HAP-1 (cell line): Measurements from ENCODE around the gene PPP6R1.
"Not testable (repeated sequence)": the region's sequence is repeated elsewhere in the genome, so short reads cannot be mapped to it uniquely, and the experiment has no call there.

Experiments used
- DNase-seq, 2 experiments: peaks; one replicate each; pipeline ENCODE4 v3.0.0-alpha.2; 2016 to 2020; ENCODE audit warnings: low spot score in 2 of 2
- H3K27me3 ChIP-seq: fragments of 250-450 bp; sonication (Bioruptor Pico); 2 replicates; pipeline ENCODE4 v1.5.1; 2020; ENCODE audit warnings: low read depth, mild to moderate bottlenecking, moderate library complexity
- H3K36me3 ChIP-seq: fragments of 250-450 bp; sonication (Bioruptor Pico); replicated peaks from 2 replicates; pipeline ENCODE4 v1.5.1; 2020; ENCODE audit warnings: mild to moderate bottlenecking
- H3K4me1 ChIP-seq: fragments of 250-450 bp; sonication (Bioruptor Pico); 2 replicates; pipeline ENCODE4 v1.5.1; 2020; ENCODE audit warnings: mild to moderate bottlenecking
- H3K4me3 ChIP-seq: fragments of 250-450 bp; sonication (Bioruptor Pico); 2 replicates; pipeline ENCODE4 v1.5.1; 2020; ENCODE audit warnings: mild to moderate bottlenecking, moderate library complexity
- H3K9me3 ChIP-seq: fragments of 250-450 bp; sonication (Bioruptor Pico); 2 replicates; pipeline ENCODE4 v1.5.1; 2020; ENCODE audit warnings: mild to moderate bottlenecking, moderate library complexity
- in situ Hi-C: fragments of 300-500 bp; cut with MboI; formaldehyde crosslinking; loops from 3 replicates; pipeline ENCODE4 v1.14.3; 2020; ENCODE audit warnings: low sequenced_read_pairs, inconsistent platforms, mixed read lengths

PPP6R1 gene

GRCh38 chr19:55202199-55202598 lies 56.6 kb downstream of the PPP6R1 start:
- in situ Hi-C loops, H3K27me3 ChIP-seq, H3K36me3 ChIP-seq: not testable (repeated sequence)

DNA sequence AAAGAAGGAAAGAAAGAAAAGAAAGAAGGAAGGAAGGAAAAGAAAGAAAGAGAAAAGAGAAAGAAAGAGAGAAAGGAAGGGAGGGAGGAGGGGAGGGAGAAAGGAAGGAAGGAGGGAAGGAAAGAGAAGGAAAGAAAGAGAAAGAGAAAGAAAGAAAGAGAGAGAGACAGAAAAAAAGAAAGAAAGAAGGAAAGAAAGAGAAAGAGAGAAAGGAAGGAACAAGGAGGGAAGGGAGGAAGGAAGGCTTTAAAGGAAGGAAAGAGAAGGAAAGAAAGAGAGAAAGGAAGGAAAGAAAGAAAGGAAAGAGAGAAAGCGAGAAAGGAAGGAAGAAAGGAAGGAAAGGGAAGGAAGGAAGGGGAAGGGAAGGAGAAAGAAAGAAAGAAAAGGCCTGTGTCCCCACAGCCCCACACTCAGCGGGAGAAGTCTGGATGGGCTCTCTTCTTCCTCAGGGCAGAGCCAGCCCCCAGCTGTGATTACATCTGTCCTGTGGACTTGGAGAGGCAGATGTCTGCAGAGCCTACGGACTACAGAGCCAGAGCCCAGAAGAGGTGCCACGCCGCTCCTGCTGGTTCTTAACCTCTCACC lies 59.1 kb downstream of the PPP6R1 start:
- DNase-seq: no peak
- Histone ChIP-seq H3K4me3 (no peak overlapping the region), H3K36me3 (no peaks in the 10 kb centered on the region), H3K9me3 (no peaks in the 10 kb centered on the region), H3K27me3 (no peaks in the 10 kb centered on the region), H3K4me1 (no peaks in the 10 kb centered on the region)
- in situ Hi-C loops: no loop called here

More at GRCh38 chr19:55202199-55202598, 56.6 kb downstream of the PPP6R1 start:
- H3K9me3 ChIP-seq, DNase-seq, H3K4me1 ChIP-seq, H3K4me3 ChIP-seq: not testable (repeated sequence)

DNA sequence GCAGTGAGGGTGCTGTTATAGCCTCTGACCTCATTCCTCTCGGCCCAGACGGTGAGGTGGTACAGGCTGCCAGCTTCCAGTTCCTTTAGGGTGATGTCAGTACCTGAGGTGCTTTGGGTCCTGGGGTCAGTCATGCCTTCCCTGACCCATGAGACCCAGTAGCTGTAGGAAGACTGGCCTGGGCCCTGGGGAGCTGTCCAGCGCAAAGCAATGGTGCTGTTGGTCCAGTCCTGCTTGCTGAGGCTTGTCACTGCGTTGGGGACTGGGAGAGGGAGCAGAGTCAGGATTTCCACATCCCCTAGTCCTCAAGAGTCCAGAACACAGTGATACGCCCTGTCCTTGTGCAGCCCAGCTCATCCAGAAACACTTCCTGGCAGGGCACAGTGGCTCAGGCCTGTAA lies 60.2 kb downstream of the PPP6R1 start:
- no peak for DNase-seq
- H3K9me3 ChIP-seq: no peaks in the 10 kb centered on the region
- no peak overlapping the region for H3K4me3 ChIP-seq
- no peaks in the 10 kb centered on the region for H3K27me3 ChIP-seq
- no peaks in the 10 kb centered on the region for H3K36me3 ChIP-seq
- no peaks in the 10 kb centered on the region for H3K4me1 ChIP-seq
- in situ Hi-C loops: no loop called here

GRCh38 chr19:55197528-55197927 lies 61.3 kb downstream of the PPP6R1 start:
- H3K27me3 ChIP-seq: no peaks in the 10 kb centered on the region
- no peak overlapping the region for H3K4me3 ChIP-seq
- DNase-seq: no peak
- no peaks in the 10 kb centered on the region for H3K9me3 ChIP-seq
- H3K4me1 ChIP-seq: no peaks in the 10 kb centered on the region
- in situ Hi-C loops: no loop called here
- H3K36me3 ChIP-seq: no peaks in the 10 kb centered on the region

DNA sequence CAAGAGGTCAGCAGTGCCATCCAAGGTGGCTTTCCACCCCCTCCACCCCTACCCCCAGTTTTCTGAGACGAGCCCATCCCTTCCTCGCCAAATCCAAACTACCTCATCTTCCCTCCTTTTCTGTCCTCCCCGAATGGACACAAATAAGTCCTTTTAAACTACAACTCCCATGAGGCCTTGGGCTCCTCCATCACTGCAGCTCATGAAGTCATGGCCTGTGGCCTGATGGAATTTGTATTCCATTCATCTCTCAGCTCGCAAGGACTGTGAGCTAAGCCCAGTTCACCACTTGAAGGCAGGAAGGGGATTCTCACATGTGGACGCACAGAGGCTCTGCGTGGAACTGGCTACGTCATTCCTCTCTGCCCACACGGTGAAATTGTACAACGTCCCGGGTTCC lies 62.0 kb downstream of the PPP6R1 start:
- in situ Hi-C loops: no loop called here

GRCh38 chr19:55193481-55193880 lies 65.3 kb downstream of the PPP6R1 start:
- no peak for DNase-seq
- in situ Hi-C loops: no loop called here
- Histone ChIP-seq H3K4me1 (no peaks in the 10 kb centered on the region), H3K27me3 (no peaks in the 10 kb centered on the region), H3K4me3 (no peak overlapping the region), H3K9me3 (no peaks in the 10 kb centered on the region), H3K36me3 (no peaks in the 10 kb centered on the region)

More for the DNA sequence above, 62.0 kb downstream of the PPP6R1 start:
- Histone ChIP-seq H3K36me3 (no peaks in the 10 kb centered on the region), H3K27me3 (no peaks in the 10 kb centered on the region), H3K4me1 (no peaks in the 10 kb centered on the region), H3K9me3 (no peaks in the 10 kb centered on the region), H3K4me3 (no peak overlapping the region)
- DNase-seq: no peak

DNA sequence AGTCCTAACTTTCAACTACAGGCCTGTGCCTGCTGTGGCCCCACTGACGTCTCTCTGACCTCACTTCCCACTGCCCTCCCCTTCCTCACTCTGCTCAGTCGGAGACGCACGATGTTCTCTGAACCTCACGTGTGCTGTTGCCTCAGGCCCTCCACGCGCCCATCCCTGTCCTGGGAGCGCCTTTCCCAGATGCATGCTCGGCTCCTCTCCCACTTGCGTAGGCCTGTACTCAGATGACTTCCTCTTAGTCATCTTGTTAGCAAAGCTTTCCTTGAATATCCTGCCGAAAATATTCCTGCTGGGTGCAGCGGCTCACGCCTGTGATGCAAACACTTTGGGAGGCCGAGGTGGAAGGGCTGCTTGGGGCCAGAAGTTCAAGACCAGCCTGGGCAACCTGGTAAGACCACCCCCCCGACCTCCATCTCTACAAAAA lies 69.4 kb downstream of the PPP6R1 start:
- in situ Hi-C loops: no loop called here
- Histone ChIP-seq H3K27me3 (peaks cover 15% of the 10 kb centered on the region), H3K4me1 (no peaks in the 10 kb centered on the region), H3K9me3 (no peaks in the 10 kb centered on the region), H3K4me3 (no peak overlapping the region), H3K36me3 (no peaks in the 10 kb centered on the region)
- no peak for DNase-seq

GRCh38 chr19:55188625-55189024 lies 70.2 kb downstream of the PPP6R1 start:
- Histone ChIP-seq H3K4me1 (no peaks in the 10 kb centered on the region), H3K9me3 (no peaks in the 10 kb centered on the region), H3K36me3 (no peaks in the 10 kb centered on the region), H3K4me3 (no peak overlapping the region), H3K27me3 (peaks cover 23% of the 10 kb centered on the region)
- in situ Hi-C loops: no loop called here
- no peak for DNase-seq

DNA sequence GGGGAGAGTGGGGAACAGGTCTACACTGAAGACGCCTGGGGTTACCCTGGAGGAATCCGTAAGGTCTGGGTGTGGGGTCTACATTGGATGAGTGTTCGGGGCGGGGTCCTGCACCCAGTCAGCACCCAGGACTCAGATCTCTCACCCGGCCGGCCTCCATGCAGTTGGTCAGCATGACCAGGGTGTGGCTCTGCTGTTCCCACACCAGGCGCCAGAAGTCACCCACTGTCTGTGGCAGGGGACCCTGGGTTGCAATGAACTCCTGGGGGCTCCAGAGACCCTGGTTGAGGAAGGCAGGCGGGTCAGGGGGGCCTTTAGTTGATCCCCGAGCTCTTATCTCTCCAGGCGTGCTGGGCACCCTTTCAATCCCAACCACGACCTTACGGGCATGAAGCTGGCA lies 72.7 kb downstream of the PPP6R1 start:
- Histone ChIP-seq H3K9me3 (no peaks in the 10 kb centered on the region), H3K27me3 (peaks cover 44% of the 10 kb centered on the region), H3K4me1 (no peaks in the 10 kb centered on the region), H3K4me3 (no peak overlapping the region), H3K36me3 (no peaks in the 10 kb centered on the region)
- in situ Hi-C loops: no loop called here
- DNase-seq: no peak

- in situ Hi-C loops: no loop called here
- peaks cover 66% of the 10 kb centered on the region for H3K27me3 ChIP-seq
- peaks cover 9% of the 10 kb centered on the region for H3K4me1 ChIP-seq
- no peak for DNase-seq
- no peaks in the 10 kb centered on the region for H3K9me3 ChIP-seq
- H3K4me3 ChIP-seq: no peak overlapping the region
- H3K36me3 ChIP-seq: no peaks in the 10 kb centered on the region
Observed at GRCh38 chr19:55181740-55182139, 77.1 kb downstream of the PPP6R1 start.
